PC-9 (cell line): Measurements from ENCODE around the gene ADIG. TPM values are rescaled to one million over a fixed set of nuclear protein-coding genes. Genes with fewer than 3 reads are reported as not detected.

Experiments
- BruUV-seq: library from RNA; stranded (reverse); fragments of 400-500 nt; replicated peaks from 2 replicates; lab custom pipeline; 2021; lab: Mats Ljungman, UMichigan
- CTCF ChIA-PET: fragments of 300-600 bp; sonication (Branson Sonifier 250); formaldehyde crosslinking; loops from one replicate; lab custom pipeline; 2022; ENCODE audit warnings: antibody characterized with exemption; lab: Charles Lee
- POLR2A ChIA-PET: fragments of 300-600 bp; sonication (Branson Sonifier 250); formaldehyde crosslinking; loops from one replicate; lab custom pipeline; 2022; ENCODE audit warnings: antibody characterized with exemption; ENCODE audit not compliant: unreplicated experiment; lab: Charles Lee
- DNase-seq, 2 experiments: peaks; one replicate each; pipeline versions ENCODE4 v3.0.0 to v3.0.0-alpha.2; 2015 to 2022; ENCODE audit warnings: mixed read lengths in 1 of 2
- H2AFZ ChIP-seq: fragments of 200-600 bp; sonication (generic); 2 replicates; pipeline ENCODE4 v1.8.1; 2017; ENCODE audit warnings: antibody characterized with exemption
- H3F3A ChIP-seq: fragments of 200-600 bp; sonication (generic); 2 replicates; pipeline ENCODE4 v1.8.1; 2017; ENCODE audit warnings: antibody characterized with exemption, mild to moderate bottlenecking, low read depth; ENCODE audit not compliant: insufficient read depth
- H3K27ac ChIP-seq: fragments of 200-600 bp; sonication (generic); 2 replicates; pipeline ENCODE4 v1.6.1; 2016; ENCODE audit warnings: mixed run types
- H3K27me3 ChIP-seq: fragments of 200-600 bp; sonication (generic); 2 replicates; pipeline ENCODE4 v1.6.1; 2016; ENCODE audit warnings: low read depth, mixed run types; ENCODE audit not compliant: insufficient read depth
- H3K36me3 ChIP-seq: fragments of 200-600 bp; sonication (generic); 2 replicates; pipeline ENCODE4 v1.6.1; 2016; ENCODE audit warnings: low read depth, mixed run types
- H3K4me1 ChIP-seq: fragments of 200-600 bp; sonication (generic); replicated peaks from 2 replicates; pipeline ENCODE4 v1.6.1; 2016; ENCODE audit warnings: mixed run types; ENCODE audit not compliant: insufficient read depth
- H3K4me2 ChIP-seq: fragments of 200-600 bp; sonication (generic); 2 replicates; pipeline ENCODE4 v1.6.1; 2017; ENCODE audit warnings: mixed run types
- H3K4me3 ChIP-seq: fragments of 200-600 bp; sonication (generic); 2 replicates; pipeline ENCODE4 v1.6.1; 2016; ENCODE audit warnings: mixed run types
- H3K79me2 ChIP-seq: fragments of 200-600 bp; sonication (generic); 2 replicates; pipeline ENCODE4 v1.6.1; 2017; ENCODE audit warnings: low read depth, mixed run types
- H3K9me2 ChIP-seq: fragments of 200-600 bp; sonication (generic); 2 replicates; pipeline ENCODE4 v1.8.1; 2017; ENCODE audit warnings: mild to moderate bottlenecking; ENCODE audit not compliant: insufficient read depth
- H3K9me3 ChIP-seq: fragments of 200-600 bp; sonication (generic); 2 replicates; pipeline ENCODE4 v1.8.1; 2016; ENCODE audit warnings: low read depth; ENCODE audit not compliant: insufficient read depth
- H4K20me1 ChIP-seq: fragments of 200-600 bp; sonication (generic); 2 replicates; pipeline ENCODE4 v1.8.1; 2017; ENCODE audit not compliant: insufficient read depth
- CTCF ChIP-seq: fragments of 200-600 bp; sonication (generic); conservative IDR thresholded peaks from 2 replicates; pipeline ENCODE4 v1.6.1; 2017; ENCODE audit warnings: mixed run types, antibody characterized with exemption, mild to moderate bottlenecking, moderate library complexity
- EZH2 ChIP-seq: fragments of 200-600 bp; sonication (generic); IDR thresholded peaks from 2 replicates; pipeline ENCODE4 v1.8.0; 2017; ENCODE audit warnings: antibody characterized with exemption, low read depth
- intact Hi-C: fragments of 100-400 bp; cut with micrococcal nuclease; formaldehyde crosslinking; loops from one replicate; pipeline ENCODE4 v1.10.0; 2022; ENCODE audit not compliant: unreplicated experiment
- total RNA-seq: library from RNA; stranded (reverse); gene quantifications from 2 replicates; pipeline ENCODE4 v1.2.3, GENCODE V29; 2021

The ADIG gene
- total RNA-seq, 1 experiment from 2014 or later, result not detected

- no TSS peak for BruUV-seq
- DNase-seq, result no peak
- H3K27ac ChIP-seq, result no peak overlapping the region
- no peaks in the 10 kb centered on the region for H3K9me3 ChIP-seq
- no peak overlapping the region for H3K4me3 ChIP-seq
- peaks cover 49% of the 10 kb centered on the region for H3K36me3 ChIP-seq
- no peaks in the 10 kb centered on the region for H3K79me2 ChIP-seq
- ChIA-PET POLR2A (no interaction called here), CTCF (no interaction called here)
- H3K4me1 ChIP-seq, result no peaks in the 10 kb centered on the region
- peaks cover 4% of the 10 kb centered on the region for H3F3A ChIP-seq
- no peaks in the 10 kb centered on the region for H3K27me3 ChIP-seq
- H4K20me1 ChIP-seq, result no peaks in the 10 kb centered on the region
- no peak for TF ChIP-seq EZH2
- TF ChIP-seq CTCF, result no peak
- H3K9me2 ChIP-seq, result no peaks in the 10 kb centered on the region
- H2AFZ ChIP-seq, result no peak overlapping the region
- H3K4me2 ChIP-seq, result no peak overlapping the region
- intact Hi-C loops, result no loop called here
Observed at GRCh38 chr20:38555395-38555794, 25.6 kb upstream of the ADIG start.

GRCh38 chr20:38557174-38557573 is 23.8 kb upstream of the ADIG start:
- H3K36me3 ChIP-seq, result peaks cover 42% of the 10 kb centered on the region
- H4K20me1 ChIP-seq, result no peaks in the 10 kb centered on the region; the same call in 1 of the 2 replicates
- CTCF ChIA-PET, result no interaction called here
- H3K4me3 ChIP-seq, result no peak overlapping the region
- peaks cover 4% of the 10 kb centered on the region for H3F3A ChIP-seq
- no peak overlapping the region for H3K27ac ChIP-seq
- no peak for DNase-seq
- no TSS peak for BruUV-seq
- H2AFZ ChIP-seq, result no peak overlapping the region
- H3K9me3 ChIP-seq, result no peaks in the 10 kb centered on the region
- no peak for TF ChIP-seq EZH2
- no peak for TF ChIP-seq CTCF
- POLR2A ChIA-PET, result interaction anchor here (0.7 kb wide), 1 partner anchor 400 kb away, joined by 3 read pairs; no protein-coding TSS in a partner anchor
- H3K4me1 ChIP-seq, result no peaks in the 10 kb centered on the region
- no peaks in the 10 kb centered on the region for H3K27me3 ChIP-seq
- no peak overlapping the region for H3K4me2 ChIP-seq
- intact Hi-C loops, result no loop called here
- H3K79me2 ChIP-seq, result no peaks in the 10 kb centered on the region
- H3K9me2 ChIP-seq, result no peaks in the 10 kb centered on the region

DNA sequence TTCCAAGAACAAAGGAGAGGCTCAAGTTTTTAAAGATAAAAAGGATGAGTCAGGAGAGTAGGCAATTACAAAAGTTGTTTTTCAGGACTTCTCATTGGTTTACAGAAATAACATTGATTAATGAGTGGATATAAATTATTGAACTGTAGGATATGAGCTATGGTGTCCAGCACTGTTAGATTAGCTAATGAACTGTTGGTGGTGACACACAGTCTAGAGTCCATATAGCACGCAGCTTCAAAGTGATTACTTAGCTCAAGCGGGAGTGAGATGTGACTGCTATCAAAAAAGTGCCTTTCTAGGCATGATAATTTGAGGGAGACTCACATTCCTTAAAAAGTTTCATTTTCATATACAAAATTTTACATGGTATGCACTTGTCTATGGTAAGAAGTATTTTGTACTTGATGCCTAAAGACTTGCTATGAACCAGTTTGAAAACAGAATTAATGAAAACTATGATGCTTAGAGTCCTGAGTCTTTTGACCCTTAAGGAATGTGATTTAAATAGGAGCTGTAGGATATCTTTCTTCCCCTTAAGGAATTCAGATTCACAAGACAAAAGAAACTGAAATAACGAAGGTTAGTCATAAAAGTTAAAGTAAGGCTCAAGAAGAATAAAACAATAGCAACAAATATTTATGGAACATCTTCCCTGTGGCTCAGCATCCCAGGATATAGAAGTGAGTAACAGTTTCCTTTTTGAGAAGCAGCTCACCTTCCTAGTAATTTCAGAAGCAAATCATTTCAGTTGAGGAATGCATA is 22.2 kb upstream of the ADIG start:
- intact Hi-C loops, result no loop called here
- ChIA-PET CTCF (no interaction called here), POLR2A (no interaction called here)
- no peaks in the 10 kb centered on the region for H3K9me2 ChIP-seq
- no peaks in the 10 kb centered on the region for H3K27me3 ChIP-seq
- H3K4me2 ChIP-seq, result no peak overlapping the region
- no peak overlapping the region for H3K4me3 ChIP-seq
- H2AFZ ChIP-seq, result no peak overlapping the region
- BruUV-seq, result no TSS peak
- H3F3A ChIP-seq, result peaks cover 4% of the 10 kb centered on the region
- peaks cover 40% of the 10 kb centered on the region for H3K36me3 ChIP-seq
- H4K20me1 ChIP-seq, result no peaks in the 10 kb centered on the region; the same call in 1 of the 2 replicates
- no peaks in the 10 kb centered on the region for H3K79me2 ChIP-seq
- no peak overlapping the region for H3K27ac ChIP-seq
- H3K9me3 ChIP-seq, result no peaks in the 10 kb centered on the region
- no peaks in the 10 kb centered on the region for H3K4me1 ChIP-seq
- TF ChIP-seq CTCF (no peak), EZH2 (no peak)
- DNase-seq, result no peak
